H1 (cell line): Measurements from ENCODE around the gene TTC4. TPM values are rescaled to one million over a fixed set of nuclear protein-coding genes. Genes with fewer than 3 reads are reported as not detected.

ENCODE experiments used
- CTCF ChIA-PET: fragments of 300-600 bp; sonication (Branson Sonifier 250); formaldehyde crosslinking; loops from one replicate; lab custom pipeline; 2021; ENCODE audit not compliant: partially characterized antibody; lab: Charles Lee
- POLR2A ChIA-PET: fragments of 300-600 bp; sonication (Branson Sonifier 250); formaldehyde crosslinking; loops from one replicate; lab custom pipeline; 2021; ENCODE audit warnings: inconsistent platforms; ENCODE audit not compliant: partially characterized antibody; lab: Charles Lee
- DNase-seq, 2 experiments: peaks; one replicate each; pipeline versions ENCODE4 v3.0.0 to v3.0.0-alpha.2; 2010 to 2022; ENCODE audit warnings: low spot score in 2 of 2, low read depth in 1 of 2, mixed read lengths in 1 of 2
- FAIRE-seq: peaks from 2 replicates; lab custom pipeline; 2011; peaks lifted over from hg19 to GRCh38; lab: Jason Lieb, UNC
- H2AFZ ChIP-seq: 2 replicates; pipeline ENCODE4 v1.8.1; 2012; ENCODE audit warnings: low read length, inconsistent platforms
- H2AK5ac ChIP-seq: 2 replicates; pipeline ENCODE4 v1.6.1; 2013; ENCODE audit warnings: low read depth, low read length
- H2BK120ac ChIP-seq: replicated peaks from 2 replicates; pipeline ENCODE3; 2013; ENCODE audit warnings: low read depth, low read length, inconsistent platforms
- H2BK12ac ChIP-seq: 2 replicates; pipeline ENCODE4 v1.6.1; 2013; ENCODE audit warnings: low read depth, low read length
- H2BK15ac ChIP-seq: 2 replicates; pipeline ENCODE4 v1.6.1; 2013; ENCODE audit warnings: low read length
- H2BK20ac ChIP-seq: 2 replicates; pipeline ENCODE4 v1.6.1; 2013; ENCODE audit warnings: low read length
- H2BK5ac ChIP-seq: 2 replicates; pipeline ENCODE4 v1.6.1; 2013; ENCODE audit warnings: low read depth, low read length
- H3K14ac ChIP-seq: 2 replicates; pipeline ENCODE4 v1.6.1; 2013; ENCODE audit warnings: inconsistent platforms; ENCODE audit not compliant: insufficient read length
- H3K18ac ChIP-seq: 2 replicates; pipeline ENCODE4 v1.6.1; 2013; ENCODE audit warnings: low read length; ENCODE audit errors: extremely low read depth
- H3K23ac ChIP-seq: 2 replicates; pipeline ENCODE4 v1.6.1; 2013; ENCODE audit warnings: inconsistent platforms; ENCODE audit not compliant: insufficient read length
- H3K23me2 ChIP-seq: 2 replicates; pipeline ENCODE4 v1.6.1; 2013; ENCODE audit warnings: low read depth, low read length
- H3K27ac ChIP-seq: 2 replicates; pipeline ENCODE4 v1.6.1; 2011; ENCODE audit warnings: low read depth, low read length, inconsistent platforms
- H3K27me3 ChIP-seq, 4 experiments: replicated peaks in 1 of 4; 1 replicate in 1 of 4; 2 replicates in 3 of 4; pipeline versions ENCODE4 v1.6.1 to v1.8.1; 2011 to 2013; ENCODE audit warnings: low read length in 3 of 4, mild to moderate bottlenecking in 3 of 4, inconsistent platforms in 2 of 4, mixed read lengths in 2 of 4, moderate library complexity in 1 of 4; ENCODE audit not compliant: control insufficient read depth in 3 of 4, insufficient read depth in 3 of 4; ENCODE audit errors: extremely low read depth in 1 of 4
- H3K36me3 ChIP-seq, 4 experiments: 2 replicates each; pipeline versions ENCODE4 v1.6.1 to v1.8.1; 2011 to 2013; ENCODE audit warnings: mild to moderate bottlenecking in 4 of 4, low read length in 3 of 4, moderate library complexity in 2 of 4, control low read depth in 1 of 4, inconsistent platforms in 1 of 4; ENCODE audit not compliant: insufficient read depth in 4 of 4, control insufficient read depth in 2 of 4
- H3K4ac ChIP-seq: replicated peaks from 2 replicates; pipeline ENCODE3; 2013; ENCODE audit warnings: low read length, low read depth, mixed read lengths, inconsistent platforms; ENCODE audit not compliant: insufficient read length
- H3K4me1 ChIP-seq, 4 experiments: replicated peaks in 1 of 4; 1 replicate in 1 of 4; 2 replicates in 3 of 4; pipeline versions ENCODE4 v1.6.1 to v1.8.1; 2011 to 2013; ENCODE audit warnings: low read length in 3 of 4, inconsistent platforms in 2 of 4, mixed read lengths in 1 of 4; ENCODE audit not compliant: insufficient read depth in 4 of 4, control insufficient read depth in 3 of 4
- H3K4me2 ChIP-seq, 2 experiments: 2 replicates each; pipeline versions ENCODE4 v1.6.1 to v1.8.1; 2011 to 2013; ENCODE audit warnings: low read depth in 2 of 2, low read length in 2 of 2, control low read depth in 1 of 2, inconsistent platforms in 1 of 2, mild to moderate bottlenecking in 1 of 2; ENCODE audit not compliant: insufficient read depth in 1 of 2
- H3K4me3 ChIP-seq, 4 experiments: fragments of 200-600, 300-600 bp in 1 of 4; sonication (generic), shearing (Covaris generic), sonication (Bioruptor Twin) in 1 of 4; 2 replicates each; pipeline versions ENCODE4 v1.5.1 to v1.8.1; 2011 to 2016; ENCODE audit warnings: low read length in 4 of 4, low read depth in 3 of 4, control low read depth in 2 of 4, inconsistent platforms in 2 of 4, mild to moderate bottlenecking in 2 of 4, mixed read lengths in 1 of 4, moderate library complexity in 1 of 4; ENCODE audit not compliant: insufficient read depth in 2 of 4; ENCODE audit errors: extremely low read depth in 1 of 4
- H3K56ac ChIP-seq: replicated peaks from 2 replicates; pipeline ENCODE3; 2013; ENCODE audit warnings: low read depth, mild to moderate bottlenecking, mixed read lengths, low read length, inconsistent platforms; ENCODE audit not compliant: insufficient read length
- H3K79me1 ChIP-seq: 2 replicates; pipeline ENCODE4 v1.6.1; 2013; ENCODE audit warnings: low read depth, low read length, control low read depth
- H3K79me2 ChIP-seq, 2 experiments: 2 replicates each; pipeline versions ENCODE4 v1.6.1 to v1.8.1; 2012 to 2013; ENCODE audit warnings: low read length in 2 of 2, mild to moderate bottlenecking in 2 of 2, inconsistent platforms in 1 of 2; ENCODE audit not compliant: insufficient read depth in 2 of 2, control insufficient read depth in 1 of 2
- H3K9ac ChIP-seq, 4 experiments: replicated peaks in 1 of 4; 1 replicate in 1 of 4; 2 replicates in 3 of 4; pipeline versions ENCODE4 v1.6.1 to v1.8.1; 2011 to 2013; ENCODE audit warnings: low read depth in 3 of 4, low read length in 3 of 4, control low read depth in 2 of 4, mild to moderate bottlenecking in 2 of 4, moderate library complexity in 2 of 4, inconsistent platforms in 1 of 4; ENCODE audit errors: extremely low read depth in 1 of 4
- H3K9me3 ChIP-seq, 2 experiments: 2 replicates each; pipeline versions ENCODE4 v1.6.1 to v1.8.1; 2012 to 2013; ENCODE audit warnings: mild to moderate bottlenecking in 2 of 2, moderate library complexity in 2 of 2, control low read depth in 1 of 2, inconsistent platforms in 1 of 2, low read depth in 1 of 2, low read length in 1 of 2, mixed read lengths in 1 of 2; ENCODE audit not compliant: insufficient read depth in 2 of 2
- H4K20me1 ChIP-seq, 2 experiments: replicated peaks in 1 of 2; 2 replicates each; pipeline versions ENCODE3 to v1.8.1; 2011 to 2013; ENCODE audit warnings: inconsistent platforms in 2 of 2, low read length in 2 of 2, mild to moderate bottlenecking in 1 of 2; ENCODE audit not compliant: insufficient read depth in 2 of 2, control insufficient read depth in 1 of 2
- H4K5ac ChIP-seq: 2 replicates; pipeline ENCODE4 v1.6.1; 2013; ENCODE audit warnings: low read length, low read depth, mixed read lengths, inconsistent platforms; ENCODE audit not compliant: insufficient read length
- H4K8ac ChIP-seq: 2 replicates; pipeline ENCODE4 v1.8.0; 2013; ENCODE audit warnings: mild to moderate bottlenecking, moderate library complexity, low read length, inconsistent platforms; ENCODE audit not compliant: insufficient read depth; ENCODE audit errors: extremely low read depth
- H4K91ac ChIP-seq: replicated peaks from 2 replicates; pipeline ENCODE3; 2013; ENCODE audit warnings: low read length, mixed read lengths, inconsistent platforms; ENCODE audit not compliant: insufficient read length
- ZNF274 ChIP-seq: IDR thresholded peaks from 2 replicates; pipeline ENCODE4 v1.7.0; 2012; ENCODE audit warnings: low read length, borderline replicate concordance; ENCODE audit errors: extremely low read depth
- WGBS, 2 experiments: shearing (Covaris generic) in 1 of 2; methylation state at CpG; one replicate each; pipeline versions ENCODE4 v1.1.6 to v1.1.7; 2013 to 2015; ENCODE audit warnings: low lambda C conversion rate in 2 of 2, mixed read lengths in 2 of 2, inconsistent platforms in 1 of 2, low coverage in 1 of 2, missing lambda C conversion rate in 1 of 2; ENCODE audit not compliant: insufficient replicate concordance in 2 of 2, insufficient coverage in 1 of 2, insufficient read length in 1 of 2; ENCODE audit errors: extremely low coverage in 1 of 2, missing lambda C conversion rate in 1 of 2; 5-methylcytosine and 5-hydroxymethylcytosine counted together
- polyA plus RNA-seq, 7 experiments: library from polyadenylated mRNA; depleted of rRNA in 3 of 7; stranded (reverse) in 5 of 7; unstranded in 2 of 7; fragments of >200 nt in 5 of 7; fragments of 200-250 nt in 2 of 7; gene quantifications; 1 replicate in 5 of 7; 2 replicates in 1 of 7; 4 replicates in 1 of 7; pipeline versions ENCODE4 v1.2.1 to v1.2.3, GENCODE V29; 2011 to 2013; ENCODE audit warnings: missing spikeins in 2 of 7, mixed read lengths in 2 of 7
- total RNA-seq: library from RNA; stranded (reverse); fragmentation: NEBNext Ultra II Directional; extraction: Animal tissue kit (Norgen Biotek cat#: 25700); gene quantifications from 2 replicates; pipeline ENCODE4 v1.2.1, GENCODE V29; 2021

TTC4 gene
- total and polyA plus RNA-seq, 2 of the 8 experiments (the other 6 are each of a cell fraction or from before 2014, with no cell fraction given), result 21.0 to 25.1 TPM

DNA sequence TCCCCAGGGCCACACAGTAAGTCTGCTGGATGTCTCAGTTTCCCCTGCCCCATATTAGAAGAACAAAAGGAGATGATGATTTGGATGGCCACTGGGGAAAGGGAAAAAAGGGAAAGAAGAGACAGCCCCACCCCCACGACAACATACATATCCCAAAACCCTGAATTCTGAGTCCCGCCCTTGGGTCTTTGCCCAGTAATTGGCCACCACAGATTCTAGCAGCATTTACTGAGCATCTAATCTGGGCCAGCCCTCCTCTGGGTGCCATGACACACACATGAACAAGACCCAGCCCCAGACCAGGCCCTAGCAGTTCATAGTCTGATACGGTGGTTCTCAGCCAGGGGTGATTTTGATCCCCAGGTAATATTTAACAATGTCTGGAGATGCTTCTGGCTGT, 5.2 kb upstream of the TTC4 start:
- no peaks in the 10 kb centered on the region for H3K79me2 ChIP-seq
- peaks cover 1% of the 10 kb centered on the region; the same call in 1 of the 2 replicates for H3K23me2 ChIP-seq
- DNase-seq (no peak), FAIRE-seq (no peak)
- no peak overlapping the region for H3K56ac ChIP-seq
- no peak overlapping the region for H3K4ac ChIP-seq
- H2BK20ac ChIP-seq, result no peak overlapping the region
- no peak overlapping the region for H3K18ac ChIP-seq
- no peaks in the 10 kb centered on the region for H3K9me3 ChIP-seq
- H3K36me3 ChIP-seq, result no peaks in the 10 kb centered on the region
- no peak overlapping the region for H4K91ac ChIP-seq
- CTCF ChIA-PET, result no interaction called here
- POLR2A ChIA-PET, result no interaction called here
- no peak overlapping the region for H4K5ac ChIP-seq
- H4K20me1 ChIP-seq, result no peaks in the 10 kb centered on the region
- H2AK5ac ChIP-seq, result no peak overlapping the region
- H3K79me1 ChIP-seq, result no peaks in the 10 kb centered on the region
- no peak overlapping the region for H3K4me3 ChIP-seq
- peaks cover 0 to 9% (median 5%) of the 10 kb centered on the region in 4 experiments; a peak in 4 of 7 replicates for H3K27me3 ChIP-seq
- H2BK15ac ChIP-seq, result no peak overlapping the region
- WGBS, 2 experiments, result 74% methylated on average over 3 of the region's 3 CpGs; no CpG with 5 or more reads in 1 of the 2 experiments
- TF ChIP-seq ZNF274, result no peak
- no peak overlapping the region for H3K27ac ChIP-seq
- H2AFZ ChIP-seq, result no peak overlapping the region
- no peak overlapping the region for H2BK5ac ChIP-seq
- H3K4me1 ChIP-seq, result no peaks in the 10 kb centered on the region; a peak in 1 of 7 replicates
- no peak overlapping the region for H2BK12ac ChIP-seq
- H3K23ac ChIP-seq, result no peak overlapping the region
- H3K4me2 ChIP-seq, result no peak overlapping the region
- H2BK120ac ChIP-seq, result no peak overlapping the region
- H3K14ac ChIP-seq, result no peak overlapping the region
- H3K9ac ChIP-seq, result no peak overlapping the region
- no peak overlapping the region for H4K8ac ChIP-seq
